ENCODE data around the gene PDE8B.

DNA sequence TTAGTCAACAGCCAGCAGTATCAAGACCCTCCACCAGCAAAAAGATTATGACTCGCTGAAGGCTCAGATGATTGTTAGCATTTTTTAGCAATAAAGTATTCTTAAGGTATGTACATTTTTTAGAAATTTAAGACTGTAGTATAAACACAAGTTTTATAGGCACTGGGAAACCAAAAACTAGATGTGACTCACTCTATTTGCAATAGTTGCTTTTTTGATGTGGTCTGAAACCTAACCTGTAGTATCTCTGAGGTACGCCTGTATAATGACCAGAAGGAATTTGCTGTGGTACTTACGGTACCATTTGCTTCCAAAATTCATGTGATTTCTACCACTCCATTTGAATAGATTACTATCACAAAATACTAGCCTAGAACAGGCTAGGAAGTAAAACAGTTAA is 220.8 kb downstream of the PDE8B start:
- TF ChIP-seq SUZ12 (IDR thresholded peaks at IDR 0.05; ENCODE audit: extremely low read depth, insufficient read depth, insufficient read length), result no peak
- TF ChIP-seq YY1 (IDR thresholded peaks at IDR 0.05; ENCODE audit: insufficient read depth, insufficient read length), result no peak
- TF ChIP-seq ZNF274 (IDR thresholded peaks at IDR 0.05; ENCODE audit: low read depth, low read length), result no peak

All from NT2/D1 (cell line).